Transverse colon (tissue), 4 donors: ENCODE results near the gene CHST11.

Experiments
- CTCF ChIP-seq, 5 experiments: fragments of 200-600 bp in 3 of 5; fragments of 450-650 bp in 2 of 5; sonication (generic) in 3 of 5; IDR thresholded peaks; 1 replicate in 2 of 5; 2 replicates in 3 of 5; pipeline ENCODE4 v1.5.1; 2016 to 2017; ENCODE audit warnings: antibody characterized with exemption in 5 of 5, inconsistent platforms in 3 of 5, mild to moderate bottlenecking in 2 of 5, moderate library complexity in 1 of 5
- EP300 ChIP-seq: sonication (generic); formaldehyde crosslinking; IDR thresholded peaks from one replicate; pipeline ENCODE4 v1.6.1; 2017; ENCODE audit warnings: antibody characterized with exemption, low read depth
- POLR2A ChIP-seq: fragments of 450-650 bp; IDR thresholded peaks from one replicate; pipeline ENCODE4 v1.6.1; 2016; ENCODE audit warnings: antibody characterized with exemption, mild to moderate bottlenecking, moderate library complexity
- POLR2AphosphoS5 ChIP-seq, 3 donors: sonication (generic); formaldehyde crosslinking; IDR thresholded peaks; one replicate each; pipeline ENCODE4 v1.6.1; 2016; ENCODE audit warnings: antibody characterized with exemption in 3 of 3

- TF ChIP-seq CTCF (IDR thresholded peaks at IDR 0.05) (no peak), POLR2A (no peak), EP300 (no peak), POLR2AphosphoS5 (IDR thresholded peaks at IDR 0.05) (no peak)
Observed at GRCh38 chr12:104743202-104743580, 286.4 kb downstream of the CHST11 start.
